ENCODE results near the gene ZDHHC4. TPM values are rescaled to one million over a fixed set of nuclear protein-coding genes. Genes with fewer than 3 reads are reported as not detected.

The ZDHHC4 gene
- total and polyA plus RNA-seq, 8 donors, result 54.5 to 75.9 (median 71.2) TPM

DNA sequence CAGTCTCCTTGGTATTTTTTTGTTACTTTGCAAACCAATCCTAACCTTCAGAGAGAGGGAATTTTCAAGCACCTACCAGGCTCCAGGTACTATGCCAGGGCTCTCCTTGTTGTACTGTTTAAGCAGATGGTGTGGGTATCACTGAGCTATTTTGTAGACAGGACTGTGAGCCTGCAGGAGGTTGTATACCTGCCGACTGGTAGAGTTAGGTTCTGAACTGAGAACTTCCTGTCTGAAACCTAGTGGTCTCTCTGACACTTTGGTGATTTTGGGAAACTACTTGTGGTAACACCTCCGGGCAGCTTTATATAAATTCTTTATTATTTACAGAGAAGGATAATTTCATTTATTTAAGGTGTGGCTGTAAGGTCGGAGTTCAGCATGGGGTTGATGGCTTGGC is 42.7 kb downstream of the ZDHHC4 start:
- H3K4me3 ChIP-seq, result no peak overlapping the region
- ATAC-seq (no peak), DNase-seq (no peak)
- peaks cover 0 to 22% of the 10 kb centered on the region in 2 donors for H3K27me3 ChIP-seq
- no peaks in the 10 kb centered on the region for H3K9me3 ChIP-seq
- peaks cover 0 to 20% of the 10 kb centered on the region in 2 donors for H3K36me3 ChIP-seq
- intact Hi-C loops (cut with DNase I), result no loop called here
- H3K4me1 ChIP-seq, result peaks cover 0 to 7% of the 10 kb centered on the region in 2 donors
- H3K27ac ChIP-seq, result no peak overlapping the region
- TF ChIP-seq, protein P1, sequence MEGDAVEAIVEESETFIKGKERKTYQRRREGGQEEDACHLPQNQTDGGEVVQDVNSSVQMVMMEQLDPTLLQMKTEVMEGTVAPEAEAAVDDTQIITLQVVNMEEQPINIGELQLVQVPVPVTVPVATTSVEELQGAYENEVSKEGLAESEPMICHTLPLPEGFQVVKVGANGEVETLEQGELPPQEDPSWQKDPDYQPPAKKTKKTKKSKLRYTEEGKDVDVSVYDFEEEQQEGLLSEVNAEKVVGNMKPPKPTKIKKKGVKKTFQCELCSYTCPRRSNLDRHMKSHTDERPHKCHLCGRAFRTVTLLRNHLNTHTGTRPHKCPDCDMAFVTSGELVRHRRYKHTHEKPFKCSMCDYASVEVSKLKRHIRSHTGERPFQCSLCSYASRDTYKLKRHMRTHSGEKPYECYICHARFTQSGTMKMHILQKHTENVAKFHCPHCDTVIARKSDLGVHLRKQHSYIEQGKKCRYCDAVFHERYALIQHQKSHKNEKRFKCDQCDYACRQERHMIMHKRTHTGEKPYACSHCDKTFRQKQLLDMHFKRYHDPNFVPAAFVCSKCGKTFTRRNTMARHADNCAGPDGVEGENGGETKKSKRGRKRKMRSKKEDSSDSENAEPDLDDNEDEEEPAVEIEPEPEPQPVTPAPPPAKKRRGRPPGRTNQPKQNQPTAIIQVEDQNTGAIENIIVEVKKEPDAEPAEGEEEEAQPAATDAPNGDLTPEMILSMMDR (IDR thresholded peaks at IDR 0.05), result no peak

DNA sequence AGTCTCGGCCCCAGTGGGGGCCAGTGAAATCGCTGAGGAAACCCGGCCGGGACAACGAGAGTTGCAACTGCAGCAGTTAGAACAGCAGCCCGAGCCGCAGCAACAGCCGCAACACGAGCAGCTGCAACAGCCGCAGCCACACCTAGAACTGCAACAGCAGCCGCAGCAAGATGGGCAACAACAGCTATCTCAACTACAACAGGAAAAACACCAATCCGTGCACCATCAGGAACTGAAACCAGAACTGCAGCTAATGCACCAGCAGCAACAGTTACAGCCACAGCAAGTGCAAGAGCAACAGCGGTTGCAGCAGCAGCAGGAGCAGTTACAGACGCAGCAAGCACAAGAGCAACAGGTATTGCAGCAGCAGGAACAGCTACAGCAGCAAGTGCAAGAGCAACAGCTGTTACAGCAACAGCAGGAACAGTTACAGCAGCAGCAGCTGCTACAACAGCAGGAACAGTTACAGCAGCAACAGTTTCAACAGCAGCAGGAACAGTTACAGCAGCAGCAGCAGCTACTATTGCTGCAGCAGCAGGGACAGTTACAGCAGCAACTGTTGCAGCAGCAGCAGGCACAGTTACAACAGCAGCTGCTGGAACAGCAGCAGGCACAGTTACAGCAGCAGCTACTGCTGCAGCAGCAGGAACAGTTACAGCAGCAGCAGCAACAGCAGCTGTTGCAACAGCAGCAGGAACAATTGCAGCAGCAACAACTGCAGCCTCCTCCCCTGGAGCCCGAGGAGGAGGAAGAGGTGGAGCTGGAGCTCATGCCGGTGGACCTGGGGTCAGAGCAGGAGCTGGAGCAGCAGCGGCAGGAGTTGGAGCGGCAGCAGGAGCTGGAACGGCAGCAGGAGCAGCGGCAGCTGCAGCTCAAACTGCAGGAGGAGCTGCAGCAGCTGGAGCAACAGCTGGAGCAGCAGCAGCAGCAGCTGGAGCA is 44.2 kb downstream of the ZDHHC4 start:
- H3K36me3 ChIP-seq, result peaks cover 0 to 20% of the 10 kb centered on the region in 2 donors
- H3K4me1 ChIP-seq, result no peaks in the 10 kb centered on the region
- intact Hi-C loops (cut with DNase I), result no loop called here
- ATAC-seq, result no peak
- no peak overlapping the region for H3K4me3 ChIP-seq
- TF ChIP-seq, protein P1 (IDR thresholded peaks at IDR 0.05), result no peak
- H3K27ac ChIP-seq, result no peak overlapping the region
- no peaks in the 10 kb centered on the region for H3K9me3 ChIP-seq
- DNase-seq, result no peak
- H3K27me3 ChIP-seq, result peaks cover 0 to 9% of the 10 kb centered on the region in 2 donors

GRCh38 chr7:6622134-6622710 is 45.0 kb downstream of the ZDHHC4 start:
- ATAC-seq (no peak), DNase-seq (no peak)
- TF ChIP-seq, protein P1 (IDR thresholded peaks at IDR 0.05), result no peak
- Histone ChIP-seq H3K27me3 (peaks cover 0 to 1% of the 10 kb centered on the region in 2 donors), H3K4me3 (no peak overlapping the region), H3K9me3 (no peaks in the 10 kb centered on the region), H3K4me1 (no peaks in the 10 kb centered on the region), H3K36me3 (peaks cover 0 to 20% of the 10 kb centered on the region in 2 donors), H3K27ac (no peak overlapping the region)
- intact Hi-C loops (cut with DNase I), result no loop called here

GRCh38 chr7:6623589-6624245 is 46.5 kb downstream of the ZDHHC4 start:
- TF ChIP-seq, protein P1 (IDR thresholded peaks at IDR 0.05), result no peak
- no peak for DNase-seq
- no peaks in the 10 kb centered on the region for H3K9me3 ChIP-seq
- no peak for ATAC-seq
- no peaks in the 10 kb centered on the region for H3K4me1 ChIP-seq
- H3K27ac ChIP-seq, result no peak overlapping the region
- H3K27me3 ChIP-seq, result no peaks in the 10 kb centered on the region
- no peak overlapping the region for H3K4me3 ChIP-seq
- peaks cover 0 to 20% of the 10 kb centered on the region in 2 donors for H3K36me3 ChIP-seq
- intact Hi-C loops (cut with DNase I), result no loop called here

- Histone ChIP-seq H3K27ac (no peak overlapping the region), H3K27me3 (no peaks in the 10 kb centered on the region), H3K9me3 (no peaks in the 10 kb centered on the region), H3K4me1 (no peaks in the 10 kb centered on the region), H3K4me3 (no peak overlapping the region), H3K36me3 (peaks cover 0 to 20% of the 10 kb centered on the region in 2 donors)
- TF ChIP-seq, protein P1 (IDR thresholded peaks at IDR 0.05), result no peak
- intact Hi-C loops (cut with DNase I), result no loop called here
- ATAC-seq, result no peak
- no peak for DNase-seq
These were observed 47.0 kb downstream of the ZDHHC4 start for GRCh38 chr7:6624246-6624611.
